H9 (cell line): Measurements from ENCODE around the gene CADM3. TPM values are rescaled to one million over a fixed set of nuclear protein-coding genes. Genes with fewer than 3 reads are reported as not detected.

Experiments
- DNase-seq: peaks from one replicate; pipeline ENCODE4 v3.0.0-alpha.2; 2017
- H2AFZ ChIP-seq: one replicate; pipeline ENCODE4 v1.6.1; 2013; ENCODE audit warnings: mild to moderate bottlenecking, low read length, control low read depth, moderate library complexity
- H2AK5ac ChIP-seq: 2 replicates; pipeline ENCODE4 v1.6.1; 2013; ENCODE audit warnings: low read length, control low read depth, mixed read lengths; ENCODE audit not compliant: insufficient read length
- H2BK120ac ChIP-seq: one replicate; pipeline ENCODE4 v1.6.1; 2013; ENCODE audit warnings: low read depth, mild to moderate bottlenecking, low read length, control low read depth, inconsistent platforms; ENCODE audit not compliant: poor library complexity, severe bottlenecking
- H2BK12ac ChIP-seq: 2 replicates; pipeline ENCODE4 v1.6.1; 2013; ENCODE audit warnings: low read length, control low read depth, mixed read lengths, low read depth; ENCODE audit not compliant: insufficient read length
- H2BK15ac ChIP-seq: 2 replicates; pipeline ENCODE4 v1.6.1; 2013; ENCODE audit warnings: low read depth, low read length, control low read depth
- H2BK20ac ChIP-seq: one replicate; pipeline ENCODE4 v1.6.1; 2013; ENCODE audit warnings: low read depth, mild to moderate bottlenecking, low read length, control low read depth, inconsistent platforms; ENCODE audit not compliant: poor library complexity, severe bottlenecking
- H2BK5ac ChIP-seq: 2 replicates; pipeline ENCODE4 v1.6.1; 2013; ENCODE audit warnings: low read length, control low read depth, mixed read lengths; ENCODE audit not compliant: insufficient read length
- H3K14ac ChIP-seq: 2 replicates; pipeline ENCODE4 v1.6.1; 2013; ENCODE audit warnings: low read length, control low read depth; ENCODE audit not compliant: insufficient read depth
- H3K18ac ChIP-seq: 2 replicates; pipeline ENCODE4 v1.6.1; 2013; ENCODE audit warnings: low read depth, mild to moderate bottlenecking, mixed read lengths, low read length, control low read depth; ENCODE audit not compliant: insufficient read length
- H3K23ac ChIP-seq: 2 replicates; pipeline ENCODE4 v1.6.1; 2013; ENCODE audit warnings: low read length, control low read depth, mixed read lengths, low read depth; ENCODE audit not compliant: insufficient read length
- H3K23me2 ChIP-seq: 2 replicates; pipeline ENCODE4 v1.6.1; 2013; ENCODE audit warnings: low read depth, mild to moderate bottlenecking, mixed read lengths, low read length, control low read depth; ENCODE audit not compliant: insufficient read length, poor library complexity, severe bottlenecking
- H3K27ac ChIP-seq: 2 replicates; pipeline ENCODE4 v1.5.1; 2013; ENCODE audit warnings: low read length, control low read depth, mixed read lengths, low read depth; ENCODE audit not compliant: insufficient read length
- H3K27me3 ChIP-seq: 2 replicates; pipeline ENCODE4 v1.6.1; 2013; ENCODE audit warnings: low read length, control low read depth, inconsistent platforms; ENCODE audit not compliant: insufficient read depth
- H3K4ac ChIP-seq: 2 replicates; pipeline ENCODE4 v1.6.1; 2013; ENCODE audit warnings: low read depth, mild to moderate bottlenecking, control low read depth, inconsistent platforms, low read length, moderate library complexity
- H3K4me1 ChIP-seq: 2 replicates; pipeline ENCODE4 v1.6.1; 2013; ENCODE audit warnings: low read length, control low read depth, inconsistent platforms; ENCODE audit not compliant: insufficient read depth
- H3K4me2 ChIP-seq: 2 replicates; pipeline ENCODE4 v1.6.1; 2013; ENCODE audit warnings: low read length, control low read depth, mixed read lengths; ENCODE audit not compliant: insufficient read length, insufficient read depth
- H3K56ac ChIP-seq: 2 replicates; pipeline ENCODE4 v1.6.1; 2013; ENCODE audit warnings: low read depth, mild to moderate bottlenecking, mixed read lengths, low read length, control low read depth; ENCODE audit not compliant: insufficient read length
- H3K79me1 ChIP-seq: 2 replicates; pipeline ENCODE4 v1.6.1; 2013; ENCODE audit warnings: low read depth, mild to moderate bottlenecking, moderate library complexity, low read length, control low read depth, inconsistent platforms; ENCODE audit not compliant: insufficient read depth, poor library complexity, severe bottlenecking
- H3K79me2 ChIP-seq: 2 replicates; pipeline ENCODE4 v1.6.1; 2013; ENCODE audit warnings: low read length, control low read depth, inconsistent platforms; ENCODE audit not compliant: insufficient read depth
- H3K9ac ChIP-seq: 2 replicates; pipeline ENCODE4 v1.6.1; 2013; ENCODE audit warnings: low read length, control low read depth, mixed read lengths; ENCODE audit not compliant: insufficient read length; ENCODE audit errors: extremely low read depth
- H3K9me3 ChIP-seq: one replicate; pipeline ENCODE4 v1.6.1; 2013; ENCODE audit warnings: low read depth, low read length, inconsistent platforms; ENCODE audit not compliant: control insufficient read depth
- H3T11ph ChIP-seq: one replicate; pipeline ENCODE4 v1.6.1; 2013; ENCODE audit warnings: mild to moderate bottlenecking, low read length, control low read depth, inconsistent platforms
- H4K20me1 ChIP-seq: one replicate; pipeline ENCODE4 v1.6.1; 2013; ENCODE audit not compliant: control insufficient read depth, insufficient read length, insufficient read depth
- H4K5ac ChIP-seq: 2 replicates; pipeline ENCODE4 v1.6.1; 2013; ENCODE audit warnings: low read depth, mild to moderate bottlenecking, mixed read lengths, low read length, control low read depth; ENCODE audit not compliant: insufficient read length
- H4K8ac ChIP-seq: replicated peaks from 2 replicates; pipeline ENCODE4 v1.6.1; 2013; ENCODE audit warnings: low read length, control low read depth, mixed read lengths, low read depth; ENCODE audit not compliant: insufficient read length
- H4K91ac ChIP-seq: 2 replicates; pipeline ENCODE4 v1.6.1; 2013; ENCODE audit warnings: low read depth, mild to moderate bottlenecking, moderate library complexity, mixed read lengths, low read length, control low read depth; ENCODE audit not compliant: insufficient read length
- H3K27ac Mint-ChIP-seq, 3 experiments: 2 replicates in 2 of 3; 3 replicates in 1 of 3; pipeline ENCODE4 v1.8.0; 2020 to 2021; ENCODE audit warnings: mixed read lengths in 3 of 3, mild to moderate bottlenecking in 1 of 3, moderate library complexity in 1 of 3
- H3K27me3 Mint-ChIP-seq: 2 replicates; pipeline ENCODE4 v1.8.0; 2021; ENCODE audit warnings: low read depth, mild to moderate bottlenecking, moderate library complexity, mixed read lengths
- H3K36me3 Mint-ChIP-seq, 3 experiments: 2 replicates in 2 of 3; 3 replicates in 1 of 3; pipeline ENCODE4 v1.8.0; 2020 to 2021; ENCODE audit warnings: low read depth in 3 of 3, mixed read lengths in 3 of 3; ENCODE audit not compliant: insufficient read depth in 1 of 3
- H3K4me1 Mint-ChIP-seq, 2 experiments: 2 replicates each; pipeline ENCODE4 v1.8.0; 2020; ENCODE audit warnings: mixed read lengths in 2 of 2
- H3K4me3 Mint-ChIP-seq, 2 experiments: 2 replicates in 1 of 2; 3 replicates in 1 of 2; pipeline ENCODE4 v1.8.0; 2020 to 2021; ENCODE audit warnings: mild to moderate bottlenecking in 2 of 2, mixed read lengths in 2 of 2, moderate library complexity in 1 of 2
- H3K9me3 Mint-ChIP-seq, 2 experiments: 2 replicates in 1 of 2; 3 replicates in 1 of 2; pipeline ENCODE4 v1.8.0; 2020; ENCODE audit warnings: mild to moderate bottlenecking in 2 of 2, mixed read lengths in 2 of 2, moderate library complexity in 1 of 2
- CTCF ChIP-seq: fragments of 200-600 bp; sonication (generic); conservative IDR thresholded peaks from 3 replicates; pipeline ENCODE4 v1.8.0; 2021; ENCODE audit warnings: antibody characterized with exemption, mild to moderate bottlenecking
- WGBS: extraction: QIAGEN DNeasy Blood & Tissue Kit; methylation state at CpG from one replicate; pipeline ENCODE4 v1.1.7; 2013; ENCODE audit warnings: missing lambda C conversion rate, low lambda C conversion rate, mixed read lengths; ENCODE audit not compliant: insufficient read length; ENCODE audit errors: extremely low coverage; 5-methylcytosine and 5-hydroxymethylcytosine counted together
- total RNA-seq: library from RNA; stranded (reverse); gene quantifications from 2 replicates; pipeline ENCODE4 v1.2.1, GENCODE V29; 2021

Gene CADM3
- total RNA-seq, 1 experiment from 2014 or later, result 5.6 TPM

DNA sequence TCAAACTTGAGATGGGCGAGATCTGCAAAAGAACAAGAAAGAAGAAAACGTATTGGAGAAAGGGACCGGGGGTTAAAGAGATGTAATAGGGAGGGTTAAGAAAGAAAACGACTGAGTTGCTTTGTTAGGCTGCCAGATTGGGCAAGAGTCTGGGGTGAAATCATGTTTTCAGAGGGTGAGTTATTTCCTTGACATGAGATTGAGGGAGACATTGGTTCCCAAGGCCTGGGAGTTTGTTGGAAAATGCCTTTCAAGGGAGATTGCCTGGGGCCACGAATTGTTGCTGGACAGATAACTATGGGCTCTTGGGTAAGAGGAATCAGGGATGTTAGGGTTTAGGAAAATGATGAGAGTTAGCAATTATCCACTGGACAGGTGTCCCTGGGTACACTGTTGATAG lies 776 bp upstream of the CADM3 start:
- H3K9me3 Mint-ChIP-seq, result no peaks in the 10 kb centered on the region
- no CpG with 5 or more reads among the region's 5 CpGs for WGBS
- H4K20me1 ChIP-seq, result no peaks in the 10 kb centered on the region
- H3K4me3 Mint-ChIP-seq, result peak overlapping the region; percentile 71 to 72
- H3K23ac ChIP-seq, result no peak overlapping the region
- H2BK5ac ChIP-seq, result no peak overlapping the region
- no peak overlapping the region for H3K18ac ChIP-seq
- no peaks in the 10 kb centered on the region for H3K36me3 Mint-ChIP-seq
- H3K4me2 ChIP-seq, result no peak overlapping the region
- peaks cover 46% of the 10 kb centered on the region for H3K27me3 Mint-ChIP-seq
- H3K56ac ChIP-seq, result no peak overlapping the region
- peaks cover 9% of the 10 kb centered on the region for H3K23me2 ChIP-seq
- H3K79me2 ChIP-seq, result no peaks in the 10 kb centered on the region
- H2BK15ac ChIP-seq, result no peak overlapping the region
- no peak for DNase-seq
- H4K5ac ChIP-seq, result no peak overlapping the region
- no peaks in the 10 kb centered on the region for H3K79me1 ChIP-seq
- H4K91ac ChIP-seq, result no peak overlapping the region
- no peak overlapping the region for H3K4ac ChIP-seq
- H3K9me3 ChIP-seq, result no peaks in the 10 kb centered on the region
- peaks cover 10 to 18% of the 10 kb centered on the region in 2 experiments for H3K4me1 Mint-ChIP-seq
- no peak for TF ChIP-seq CTCF
- no peak overlapping the region for H3K9ac ChIP-seq
- no peaks in the 10 kb centered on the region for H3K27me3 ChIP-seq
- H3K27ac Mint-ChIP-seq, result no peak overlapping the region
- H3T11ph ChIP-seq, result no peak overlapping the region
- H2BK12ac ChIP-seq, result no peak overlapping the region
- no peak overlapping the region for H3K27ac ChIP-seq
- no peak overlapping the region for H2BK120ac ChIP-seq
- H2AFZ ChIP-seq, result no peak overlapping the region
- no peak overlapping the region for H2BK20ac ChIP-seq
- no peak overlapping the region for H4K8ac ChIP-seq
- H3K14ac ChIP-seq, result no peak overlapping the region
- H2AK5ac ChIP-seq, result no peak overlapping the region
- H3K4me1 ChIP-seq, result no peaks in the 10 kb centered on the region
